Gastrocnemius medialis (tissue), 4 donors: ENCODE results near the gene OSBP2. TPM values are rescaled to one million over a fixed set of nuclear protein-coding genes. Genes with fewer than 3 reads are reported as not detected.

Experiments
- ATAC-seq, 2 donors: fragments of 150-250 bp; one replicate each; pipeline ENCODE4 v1.9.1; 2016
- DNase-seq, 2 donors: peaks; one replicate each; pipeline ENCODE4 v3.0.0-alpha.2; 2019
- H3K27ac ChIP-seq, 4 donors: fragments of 200-600 bp; sonication (generic); 1 replicate in 1 of 4; 2 replicates in 3 of 4; pipeline ENCODE4 v1.5.1; 2016 to 2018; ENCODE audit warnings: mild to moderate bottlenecking in 2 of 4, moderate library complexity in 1 of 4
- H3K27me3 ChIP-seq, 3 donors: fragments of 200-600 bp; sonication (generic) in 2 of 3; 1 replicate in 1 of 3; 2 replicates in 2 of 3; pipeline versions ENCODE4 v1.5.1 to v1.6.0; 2016 to 2019; ENCODE audit warnings: mild to moderate bottlenecking in 1 of 3, moderate library complexity in 1 of 3
- H3K36me3 ChIP-seq, 2 donors: fragments of 200-600 bp; sonication (generic) in 1 of 2; one replicate each; pipeline ENCODE4 v1.5.1; 2017 to 2018
- H3K4me1 ChIP-seq, 2 donors: fragments of 200-600 bp; sonication (generic) in 1 of 2; one replicate each; pipeline ENCODE4 v1.5.1; 2016 to 2017; ENCODE audit warnings: mild to moderate bottlenecking in 2 of 2
- H3K4me3 ChIP-seq, 4 donors: fragments of 200-600 bp; sonication (generic) in 3 of 4; 1 replicate in 1 of 4; 2 replicates in 3 of 4; pipeline ENCODE4 v1.5.1; 2016 to 2019; ENCODE audit warnings: mild to moderate bottlenecking in 2 of 4
- H3K9me3 ChIP-seq, 3 donors: fragments of 200-600 bp; sonication (generic) in 2 of 3; 1 replicate in 1 of 3; 2 replicates in 2 of 3; pipeline ENCODE4 v1.5.1; 2016 to 2019
- POLR2A ChIP-seq, 2 donors: fragments of 450-650 bp; IDR thresholded peaks; one replicate each; pipeline ENCODE4 v1.6.1; 2017; ENCODE audit warnings: antibody characterized with exemption in 2 of 2, mild to moderate bottlenecking in 2 of 2, moderate library complexity in 2 of 2
- in situ Hi-C, 4 donors: fragments of 200-750 bp; cut with MboI; loops; one replicate each; pipeline versions ENCODE4 v1.15.0 to v1.8.0; 2017; ENCODE audit warnings: low sequenced_read_pairs in 4 of 4
- intact Hi-C: fragments of 100-400 bp; cut with DNase I; formaldehyde crosslinking; loops from one replicate; pipeline ENCODE4 v1.15.1; 2023; ENCODE audit warnings: low total_unique reads
- total RNA-seq, 4 donors: library from RNA; depleted of rRNA; stranded (reverse); fragments of >200 nt; gene quantifications; one replicate each; pipeline versions ENCODE4 v1.1.0 to v1.2.3, GENCODE V29; 2016
- TF ChIP-seq, protein P1 (sequence below), 5 experiments: fragments of 450-650 bp in 3 of 5; fragments of 200-600 bp in 2 of 5; sonication (generic) in 2 of 5; IDR thresholded peaks in 4 of 5; conservative IDR thresholded peaks in 1 of 5; 1 replicate in 4 of 5; 2 replicates in 1 of 5; pipeline ENCODE4 v1.5.1; 2016 to 2019; ENCODE audit warnings: antibody characterized with exemption in 5 of 5, mild to moderate bottlenecking in 3 of 5, moderate library complexity in 3 of 5

The OSBP2 gene
- total RNA-seq, 4 donors from 2014 or later: 2.8 to 4.3 (median 3.0) TPM

DNA sequence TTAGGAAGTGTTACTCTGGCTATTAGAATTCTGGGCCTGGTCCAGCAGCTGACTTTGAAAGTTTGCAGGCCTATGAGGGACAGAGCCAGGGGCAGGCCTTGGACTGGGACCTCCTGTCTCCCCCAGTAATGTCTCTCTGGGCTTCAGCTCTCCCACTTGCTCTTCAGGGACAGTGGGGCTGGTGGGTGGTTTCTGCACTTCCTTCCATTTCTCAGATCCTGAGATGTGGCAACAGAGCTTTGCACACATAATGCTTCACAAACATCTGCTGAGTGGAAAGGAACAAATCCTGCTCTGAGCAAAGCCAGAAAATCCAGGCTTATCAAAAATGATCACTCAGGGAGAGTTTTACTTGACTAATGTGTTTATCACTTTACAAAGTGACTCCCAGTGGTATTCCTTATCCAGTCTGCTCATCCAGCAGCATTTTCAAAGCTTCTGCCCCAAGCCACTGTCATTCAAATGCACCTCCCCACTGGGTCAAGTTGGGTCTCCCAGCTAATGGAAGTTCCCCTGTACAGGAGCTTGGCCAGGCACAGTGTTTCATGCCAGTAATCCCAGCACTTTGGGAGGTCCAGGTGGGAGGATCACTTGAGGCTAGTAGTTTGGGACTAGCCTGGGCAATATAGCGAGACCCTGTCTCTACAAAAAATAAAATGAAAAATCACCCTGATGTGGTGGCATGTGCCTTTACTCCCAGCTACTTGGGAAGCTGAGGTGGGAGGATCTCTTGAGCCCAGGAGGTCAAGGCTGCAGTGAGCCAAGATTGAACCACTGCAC is 13.5 kb upstream of the OSBP2 start:
- no peaks in the 10 kb centered on the region for H3K9me3 ChIP-seq
- no peak for TF ChIP-seq POLR2A (IDR thresholded peaks at IDR 0.05)
- TF ChIP-seq, protein P1, sequence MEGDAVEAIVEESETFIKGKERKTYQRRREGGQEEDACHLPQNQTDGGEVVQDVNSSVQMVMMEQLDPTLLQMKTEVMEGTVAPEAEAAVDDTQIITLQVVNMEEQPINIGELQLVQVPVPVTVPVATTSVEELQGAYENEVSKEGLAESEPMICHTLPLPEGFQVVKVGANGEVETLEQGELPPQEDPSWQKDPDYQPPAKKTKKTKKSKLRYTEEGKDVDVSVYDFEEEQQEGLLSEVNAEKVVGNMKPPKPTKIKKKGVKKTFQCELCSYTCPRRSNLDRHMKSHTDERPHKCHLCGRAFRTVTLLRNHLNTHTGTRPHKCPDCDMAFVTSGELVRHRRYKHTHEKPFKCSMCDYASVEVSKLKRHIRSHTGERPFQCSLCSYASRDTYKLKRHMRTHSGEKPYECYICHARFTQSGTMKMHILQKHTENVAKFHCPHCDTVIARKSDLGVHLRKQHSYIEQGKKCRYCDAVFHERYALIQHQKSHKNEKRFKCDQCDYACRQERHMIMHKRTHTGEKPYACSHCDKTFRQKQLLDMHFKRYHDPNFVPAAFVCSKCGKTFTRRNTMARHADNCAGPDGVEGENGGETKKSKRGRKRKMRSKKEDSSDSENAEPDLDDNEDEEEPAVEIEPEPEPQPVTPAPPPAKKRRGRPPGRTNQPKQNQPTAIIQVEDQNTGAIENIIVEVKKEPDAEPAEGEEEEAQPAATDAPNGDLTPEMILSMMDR (IDR thresholded peaks at IDR 0.05 in 4 of 5, conservative IDR thresholded peaks at IDR 0.05 in 1 of 5): no peak
- H3K27ac ChIP-seq: no peak overlapping the region
- ATAC-seq (no peak), DNase-seq (no peak)
- no peaks in the 10 kb centered on the region for H3K36me3 ChIP-seq
- H3K27me3 ChIP-seq: no peaks in the 10 kb centered on the region
- intact Hi-C loops: no loop called here
- H3K4me1 ChIP-seq: peaks cover 0 to 6% of the 10 kb centered on the region in 2 donors
- H3K4me3 ChIP-seq: no peak overlapping the region
- in situ Hi-C loops: no loop called here

DNA sequence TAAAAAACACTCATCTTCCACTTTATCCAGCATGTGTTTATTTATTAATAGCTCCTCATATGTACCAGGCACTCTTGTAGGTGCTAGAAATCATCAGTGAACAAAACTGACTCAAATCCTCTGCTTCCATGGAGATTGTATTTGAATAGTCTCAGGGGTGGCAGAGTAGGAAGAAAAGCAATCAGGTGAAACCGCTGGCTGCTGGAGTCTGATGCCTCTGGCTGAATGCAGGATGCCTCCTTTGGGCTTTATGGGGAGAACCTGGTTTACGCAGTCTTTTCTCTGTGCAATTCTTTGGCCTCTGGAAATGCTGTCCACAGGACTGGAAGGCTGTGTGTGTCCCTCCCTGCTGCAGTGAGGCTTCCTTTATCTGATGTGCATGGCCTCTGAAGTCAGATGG is 12.8 kb upstream of the OSBP2 start:
- Histone ChIP-seq H3K9me3 (no peaks in the 10 kb centered on the region), H3K4me3 (no peak overlapping the region), H3K36me3 (no peaks in the 10 kb centered on the region), H3K27ac (no peak overlapping the region), H3K4me1 (peaks cover 0 to 6% of the 10 kb centered on the region in 2 donors), H3K27me3 (no peaks in the 10 kb centered on the region)
- intact Hi-C loops (no loop called here), in situ Hi-C loops (no loop called here)
- no peak for TF ChIP-seq POLR2A (IDR thresholded peaks at IDR 0.05)
- TF ChIP-seq, protein P1 (IDR thresholded peaks at IDR 0.05 in 4 of 5, conservative IDR thresholded peaks at IDR 0.05 in 1 of 5): no peak
- no peak for DNase-seq
- ATAC-seq: no peak

DNA sequence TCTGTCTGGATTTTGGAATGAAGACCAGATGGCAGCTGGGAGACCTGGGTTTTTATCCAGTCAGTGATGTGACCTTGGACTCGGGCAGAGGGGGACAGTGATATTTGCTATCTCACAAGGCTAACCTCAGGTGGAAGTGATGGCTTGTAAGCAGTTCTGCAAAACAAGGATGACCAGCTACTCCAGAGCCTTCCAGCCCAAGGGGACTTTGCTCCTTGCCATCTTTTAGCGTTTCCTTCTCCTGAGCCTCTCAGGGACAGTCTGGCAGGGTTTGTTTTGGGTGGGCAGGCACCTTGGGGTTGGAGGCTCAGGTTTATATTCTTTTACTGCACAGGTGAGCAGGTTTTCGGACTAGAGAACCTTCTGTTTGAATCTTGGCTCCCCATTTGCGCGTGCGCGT is 9.5 kb upstream of the OSBP2 start:
- TF ChIP-seq POLR2A (IDR thresholded peaks at IDR 0.05): no peak
- TF ChIP-seq, protein P1 (IDR thresholded peaks at IDR 0.05 in 4 of 5, conservative IDR thresholded peaks at IDR 0.05 in 1 of 5): no peak
- no peaks in the 10 kb centered on the region for H3K36me3 ChIP-seq
- ATAC-seq: no peak
- intact Hi-C loops: no loop called here
- in situ Hi-C loops: no loop called here
- no peaks in the 10 kb centered on the region for H3K4me1 ChIP-seq
- no peak for DNase-seq
- no peak overlapping the region for H3K4me3 ChIP-seq
- H3K9me3 ChIP-seq: no peaks in the 10 kb centered on the region
- H3K27ac ChIP-seq: no peak overlapping the region
- no peaks in the 10 kb centered on the region for H3K27me3 ChIP-seq

DNA sequence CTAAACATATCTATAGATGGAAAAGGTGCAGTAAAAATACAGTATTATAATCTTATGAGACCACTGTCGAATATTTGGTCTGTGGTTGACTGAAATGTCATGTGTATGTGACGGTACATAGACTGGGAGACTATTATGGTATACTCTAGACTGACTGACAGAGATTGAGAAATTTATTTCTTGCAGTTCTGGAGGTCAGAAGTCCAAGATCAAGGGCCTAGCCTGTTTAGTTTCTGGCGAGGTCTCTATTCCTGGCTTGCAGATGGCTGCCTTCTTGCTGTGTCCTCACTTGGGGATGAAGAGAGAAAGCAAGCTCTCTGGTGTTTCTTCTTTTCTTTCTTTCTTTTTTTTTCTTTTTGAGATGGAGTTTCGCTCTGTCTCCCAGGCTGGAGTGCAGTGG is 7.3 kb upstream of the OSBP2 start:
- intact Hi-C loops: no loop called here

More for the DNA sequence above, 7.3 kb upstream of the OSBP2 start:
- Histone ChIP-seq H3K4me3 (no peak overlapping the region), H3K9me3 (no peaks in the 10 kb centered on the region), H3K27ac (no peak overlapping the region), H3K4me1 (no peaks in the 10 kb centered on the region), H3K27me3 (no peaks in the 10 kb centered on the region), H3K36me3 (no peaks in the 10 kb centered on the region)
- ATAC-seq: no peak
- DNase-seq: no peak
- in situ Hi-C loops: no loop called here
- no peak for TF ChIP-seq POLR2A (IDR thresholded peaks at IDR 0.05)
- TF ChIP-seq, protein P1 (IDR thresholded peaks at IDR 0.05 in 4 of 5, conservative IDR thresholded peaks at IDR 0.05 in 1 of 5): no peak
